Keratinocyte (primary cell): ENCODE results near the gene SLF1. TPM values are rescaled to one million over a fixed set of nuclear protein-coding genes. Genes with fewer than 3 reads are reported as not detected.

Source experiments
- DNase-seq: peaks from one replicate; pipeline ENCODE4 v3.0.0-alpha.2; 2011; ENCODE audit warnings: low read depth, missing footprints, low spot score
- FAIRE-seq: peaks from 2 replicates; lab custom pipeline; 2011; peaks lifted over from hg19 to GRCh38; lab: Jason Lieb, UNC
- H2AFZ ChIP-seq: 2 replicates; pipeline ENCODE4 v1.6.0; 2012; ENCODE audit warnings: low read length, control low read depth, inconsistent platforms; ENCODE audit not compliant: control insufficient read depth
- H3K27ac ChIP-seq: 2 replicates; pipeline ENCODE4 v1.5.1; 2011; ENCODE audit warnings: low read length; ENCODE audit not compliant: control insufficient read depth, insufficient read depth
- H3K27me3 ChIP-seq: 3 replicates; pipeline ENCODE4 v1.6.0; 2011; ENCODE audit warnings: low read length; ENCODE audit not compliant: control insufficient read depth, insufficient read depth; ENCODE audit errors: extremely low read depth
- H3K36me3 ChIP-seq, 2 experiments: 2 replicates in 1 of 2; 3 replicates in 1 of 2; pipeline ENCODE4 v1.5.1; 2011; ENCODE audit warnings: low read length in 2 of 2, mild to moderate bottlenecking in 1 of 2; ENCODE audit not compliant: control insufficient read depth in 2 of 2, insufficient read depth in 2 of 2; ENCODE audit errors: extremely low read depth in 1 of 2
- H3K4me1 ChIP-seq: 3 replicates; pipeline ENCODE4 v1.5.1; 2011; ENCODE audit warnings: low read length; ENCODE audit not compliant: control insufficient read depth, insufficient read depth; ENCODE audit errors: extremely low read depth
- H3K4me2 ChIP-seq: 3 replicates; pipeline ENCODE4 v1.6.0; 2011; ENCODE audit warnings: low read depth, low read length; ENCODE audit not compliant: control insufficient read depth, insufficient read depth; ENCODE audit errors: extremely low read depth
- H3K4me3 ChIP-seq, 3 experiments: fragments of 200-600 bp in 1 of 3; sonication (generic) in 1 of 3; 2 replicates in 2 of 3; 3 replicates in 1 of 3; pipeline ENCODE4 v1.5.1; 2011 to 2016; ENCODE audit warnings: low read length in 3 of 3, mild to moderate bottlenecking in 3 of 3, control low read depth in 2 of 3, inconsistent platforms in 1 of 3, low read depth in 1 of 3, mixed read lengths in 1 of 3, mixed run types in 1 of 3, moderate library complexity in 1 of 3; ENCODE audit not compliant: control insufficient read depth in 2 of 3, insufficient read depth in 2 of 3; ENCODE audit errors: extremely low read depth in 1 of 3
- H3K79me2 ChIP-seq: 2 replicates; pipeline ENCODE4 v1.6.0; 2012; ENCODE audit warnings: low read length; ENCODE audit not compliant: control insufficient read depth, insufficient read depth
- H3K9ac ChIP-seq: 3 replicates; pipeline ENCODE4 v1.6.0; 2011; ENCODE audit warnings: low read length; ENCODE audit not compliant: control insufficient read depth, insufficient read depth; ENCODE audit errors: extremely low read depth
- H3K9me1 ChIP-seq: 3 replicates; pipeline ENCODE4 v1.6.0; 2011; ENCODE audit warnings: low read length; ENCODE audit not compliant: control insufficient read depth, insufficient read depth; ENCODE audit errors: extremely low read depth
- H3K9me3 ChIP-seq: 2 replicates; pipeline ENCODE4 v1.5.1; 2012; ENCODE audit warnings: low read depth, low read length; ENCODE audit not compliant: control insufficient read depth
- H4K20me1 ChIP-seq: 3 replicates; pipeline ENCODE4 v1.6.0; 2011; ENCODE audit warnings: low read length; ENCODE audit not compliant: control insufficient read depth, insufficient read depth; ENCODE audit errors: extremely low read depth
- EZH2 ChIP-seq: IDR thresholded peaks from one replicate; pipeline ENCODE4 v1.6.1; 2012; ENCODE audit warnings: inconsistent platforms, mild to moderate bottlenecking, low read length, moderate library complexity
- dilution Hi-C: fragments of 300-500 bp; cut with MboI; formaldehyde crosslinking; loops from one replicate; pipeline ENCODE4 v1.7.0; 2020; ENCODE audit warnings: low sequenced_read_pairs; ENCODE audit not compliant: extremely low pct_ligation_motif_present
- polyA plus RNA-seq, 5 experiments: library from polyadenylated mRNA; depleted of rRNA in 3 of 5; stranded (reverse) in 3 of 5; stranded (forward) in 1 of 5; unstranded in 1 of 5; fragments of >200 nt; gene quantifications; 1 replicate in 1 of 5; 2 replicates in 3 of 5; 3 replicates in 1 of 5; pipeline versions ENCODE4 v1.2.1 to v1.2.3, GENCODE V29; 2011 to 2012; ENCODE audit warnings: missing spikeins in 2 of 5, low read depth in 1 of 5, low replicate concordance in 1 of 5
- TF ChIP-seq, protein P1 (sequence below), 3 experiments: IDR thresholded peaks in 1 of 3; conservative IDR thresholded peaks in 1 of 3; optimal IDR thresholded peaks in 1 of 3; 2 replicates in 2 of 3; 3 replicates in 1 of 3; pipeline versions ENCODE3 to v1.5.1; 2011; ENCODE audit warnings: low read length in 3 of 3, mild to moderate bottlenecking in 3 of 3, moderate library complexity in 2 of 3, control low read depth in 1 of 3, inconsistent platforms in 1 of 3; ENCODE audit not compliant: insufficient read depth in 2 of 3; ENCODE audit errors: extremely low read depth in 1 of 3

SLF1 gene
- polyA plus RNA-seq, 1 donor (not counting 4 experiments of a cell fraction or from before 2014, with no cell fraction given), result 7.0 TPM

DNA sequence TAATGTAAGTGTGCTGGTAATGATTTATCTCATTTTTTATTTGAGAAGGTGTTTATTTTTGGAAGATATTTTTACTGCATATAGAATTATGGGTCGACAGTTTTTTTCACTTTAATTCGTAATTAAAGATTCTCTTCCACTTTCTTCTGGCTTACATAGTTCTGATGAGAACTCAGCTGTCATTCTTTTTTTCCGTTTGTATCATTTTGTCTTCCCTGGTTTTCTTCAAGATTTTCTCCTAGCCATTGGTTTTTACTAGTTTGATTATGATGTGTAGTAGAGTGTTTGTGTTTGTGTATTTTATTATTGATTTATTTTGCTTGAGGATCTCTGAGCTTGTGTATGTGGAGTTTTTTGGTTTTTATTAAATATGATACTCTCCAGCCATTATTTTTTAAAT is 21.7 kb downstream of the SLF1 start:
- Histone ChIP-seq H3K79me2 (peaks cover 14% of the 10 kb centered on the region), H4K20me1 (no peaks in the 10 kb centered on the region), H3K27me3 (no peaks in the 10 kb centered on the region), H3K4me2 (no peak overlapping the region), H2AFZ (no peak overlapping the region), H3K27ac (no peak overlapping the region), H3K9me3 (no peaks in the 10 kb centered on the region), H3K4me3 (no peak overlapping the region), H3K36me3 (peaks cover 0 to 1% of the 10 kb centered on the region in 2 experiments), H3K9me1 (no peaks in the 10 kb centered on the region), H3K9ac (no peak overlapping the region), H3K4me1 (no peaks in the 10 kb centered on the region)
- TF ChIP-seq, protein P1, sequence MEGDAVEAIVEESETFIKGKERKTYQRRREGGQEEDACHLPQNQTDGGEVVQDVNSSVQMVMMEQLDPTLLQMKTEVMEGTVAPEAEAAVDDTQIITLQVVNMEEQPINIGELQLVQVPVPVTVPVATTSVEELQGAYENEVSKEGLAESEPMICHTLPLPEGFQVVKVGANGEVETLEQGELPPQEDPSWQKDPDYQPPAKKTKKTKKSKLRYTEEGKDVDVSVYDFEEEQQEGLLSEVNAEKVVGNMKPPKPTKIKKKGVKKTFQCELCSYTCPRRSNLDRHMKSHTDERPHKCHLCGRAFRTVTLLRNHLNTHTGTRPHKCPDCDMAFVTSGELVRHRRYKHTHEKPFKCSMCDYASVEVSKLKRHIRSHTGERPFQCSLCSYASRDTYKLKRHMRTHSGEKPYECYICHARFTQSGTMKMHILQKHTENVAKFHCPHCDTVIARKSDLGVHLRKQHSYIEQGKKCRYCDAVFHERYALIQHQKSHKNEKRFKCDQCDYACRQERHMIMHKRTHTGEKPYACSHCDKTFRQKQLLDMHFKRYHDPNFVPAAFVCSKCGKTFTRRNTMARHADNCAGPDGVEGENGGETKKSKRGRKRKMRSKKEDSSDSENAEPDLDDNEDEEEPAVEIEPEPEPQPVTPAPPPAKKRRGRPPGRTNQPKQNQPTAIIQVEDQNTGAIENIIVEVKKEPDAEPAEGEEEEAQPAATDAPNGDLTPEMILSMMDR (optimal IDR thresholded peaks at IDR 0.05 in 1 of 3, IDR thresholded peaks at IDR 0.05 in 1 of 3, conservative IDR thresholded peaks at IDR 0.05 in 1 of 3; ENCODE audit: extremely low read depth in 1 of 3, insufficient read depth in 2 of 3, low read length in 3 of 3), result no peak
- no peak for TF ChIP-seq EZH2
- no peak for FAIRE-seq
- dilution Hi-C loops, result no loop called here
- DNase-seq, result no peak

DNA sequence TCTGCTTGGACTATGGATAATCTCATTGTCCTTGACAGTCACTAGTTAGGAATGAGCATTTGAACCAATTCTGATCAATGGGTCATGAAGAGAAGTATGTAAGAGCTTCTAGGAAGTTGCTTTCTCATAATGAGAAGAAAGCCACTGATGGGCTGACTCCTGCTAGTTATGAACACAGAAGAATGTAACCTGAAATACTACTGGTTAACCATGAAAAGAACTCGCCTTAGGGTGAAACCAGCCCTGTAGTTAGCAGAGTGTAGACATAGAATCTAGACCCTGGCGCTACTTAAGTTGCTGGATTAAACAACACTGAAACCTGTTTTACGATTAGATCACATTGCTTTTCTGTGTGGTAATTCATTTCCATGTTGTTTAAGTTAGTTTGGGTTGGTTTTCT is 26.6 kb downstream of the SLF1 start:
- H3K4me1 ChIP-seq, result no peaks in the 10 kb centered on the region
- H4K20me1 ChIP-seq, result no peaks in the 10 kb centered on the region
- DNase-seq (no peak), FAIRE-seq (no peak)
- H3K79me2 ChIP-seq, result no peaks in the 10 kb centered on the region
- no peak overlapping the region for H3K4me3 ChIP-seq
- no peaks in the 10 kb centered on the region for H3K36me3 ChIP-seq
- H3K9me3 ChIP-seq, result no peaks in the 10 kb centered on the region
- no peaks in the 10 kb centered on the region for H3K27me3 ChIP-seq
- no peaks in the 10 kb centered on the region for H3K9me1 ChIP-seq
- H2AFZ ChIP-seq, result no peak overlapping the region
- TF ChIP-seq EZH2, result no peak
- TF ChIP-seq, protein P1 (optimal IDR thresholded peaks at IDR 0.05 in 1 of 3, IDR thresholded peaks at IDR 0.05 in 1 of 3, conservative IDR thresholded peaks at IDR 0.05 in 1 of 3; ENCODE audit: extremely low read depth in 1 of 3, insufficient read depth in 2 of 3, low read length in 3 of 3), result no peak
- H3K27ac ChIP-seq, result no peak overlapping the region
- H3K9ac ChIP-seq, result no peak overlapping the region
- dilution Hi-C loops, result no loop called here
- no peak overlapping the region for H3K4me2 ChIP-seq
